Keratinocyte (primary cell): ENCODE data around the gene RNF144B. TPM values are rescaled to one million over a fixed set of nuclear protein-coding genes. Genes with fewer than 3 reads are reported as not detected.

ENCODE experiments used
- DNase-seq: peaks from one replicate; pipeline ENCODE4 v3.0.0-alpha.2; 2011; ENCODE audit warnings: low read depth, missing footprints, low spot score
- FAIRE-seq: peaks from 2 replicates; lab custom pipeline; 2011; peaks lifted over from hg19 to GRCh38; lab: Jason Lieb, UNC
- H2AFZ ChIP-seq: 2 replicates; pipeline ENCODE4 v1.6.0; 2012; ENCODE audit warnings: low read length, control low read depth, inconsistent platforms; ENCODE audit not compliant: control insufficient read depth
- H3K27ac ChIP-seq: 2 replicates; pipeline ENCODE4 v1.5.1; 2011; ENCODE audit warnings: low read length; ENCODE audit not compliant: control insufficient read depth, insufficient read depth
- H3K27me3 ChIP-seq: 3 replicates; pipeline ENCODE4 v1.6.0; 2011; ENCODE audit warnings: low read length; ENCODE audit not compliant: control insufficient read depth, insufficient read depth; ENCODE audit errors: extremely low read depth
- H3K36me3 ChIP-seq, 2 experiments: 2 replicates in 1 of 2; 3 replicates in 1 of 2; pipeline ENCODE4 v1.5.1; 2011; ENCODE audit warnings: low read length in 2 of 2, mild to moderate bottlenecking in 1 of 2; ENCODE audit not compliant: control insufficient read depth in 2 of 2, insufficient read depth in 2 of 2; ENCODE audit errors: extremely low read depth in 1 of 2
- H3K4me1 ChIP-seq: 3 replicates; pipeline ENCODE4 v1.5.1; 2011; ENCODE audit warnings: low read length; ENCODE audit not compliant: control insufficient read depth, insufficient read depth; ENCODE audit errors: extremely low read depth
- H3K4me2 ChIP-seq: 3 replicates; pipeline ENCODE4 v1.6.0; 2011; ENCODE audit warnings: low read depth, low read length; ENCODE audit not compliant: control insufficient read depth, insufficient read depth; ENCODE audit errors: extremely low read depth
- H3K4me3 ChIP-seq, 3 experiments: fragments of 200-600 bp in 1 of 3; sonication (generic) in 1 of 3; 2 replicates in 2 of 3; 3 replicates in 1 of 3; pipeline ENCODE4 v1.5.1; 2011 to 2016; ENCODE audit warnings: low read length in 3 of 3, mild to moderate bottlenecking in 3 of 3, control low read depth in 2 of 3, inconsistent platforms in 1 of 3, low read depth in 1 of 3, mixed read lengths in 1 of 3, mixed run types in 1 of 3, moderate library complexity in 1 of 3; ENCODE audit not compliant: control insufficient read depth in 2 of 3, insufficient read depth in 2 of 3; ENCODE audit errors: extremely low read depth in 1 of 3
- H3K79me2 ChIP-seq: 2 replicates; pipeline ENCODE4 v1.6.0; 2012; ENCODE audit warnings: low read length; ENCODE audit not compliant: control insufficient read depth, insufficient read depth
- H3K9ac ChIP-seq: 3 replicates; pipeline ENCODE4 v1.6.0; 2011; ENCODE audit warnings: low read length; ENCODE audit not compliant: control insufficient read depth, insufficient read depth; ENCODE audit errors: extremely low read depth
- H3K9me1 ChIP-seq: 3 replicates; pipeline ENCODE4 v1.6.0; 2011; ENCODE audit warnings: low read length; ENCODE audit not compliant: control insufficient read depth, insufficient read depth; ENCODE audit errors: extremely low read depth
- H3K9me3 ChIP-seq: 2 replicates; pipeline ENCODE4 v1.5.1; 2012; ENCODE audit warnings: low read depth, low read length; ENCODE audit not compliant: control insufficient read depth
- H4K20me1 ChIP-seq: 3 replicates; pipeline ENCODE4 v1.6.0; 2011; ENCODE audit warnings: low read length; ENCODE audit not compliant: control insufficient read depth, insufficient read depth; ENCODE audit errors: extremely low read depth
- EZH2 ChIP-seq: IDR thresholded peaks from one replicate; pipeline ENCODE4 v1.6.1; 2012; ENCODE audit warnings: inconsistent platforms, mild to moderate bottlenecking, low read length, moderate library complexity
- dilution Hi-C: fragments of 300-500 bp; cut with MboI; formaldehyde crosslinking; loops from one replicate; pipeline ENCODE4 v1.7.0; 2020; ENCODE audit warnings: low sequenced_read_pairs; ENCODE audit not compliant: extremely low pct_ligation_motif_present
- polyA plus RNA-seq, 5 experiments: library from polyadenylated mRNA; depleted of rRNA in 3 of 5; stranded (reverse) in 3 of 5; stranded (forward) in 1 of 5; unstranded in 1 of 5; fragments of >200 nt; gene quantifications; 1 replicate in 1 of 5; 2 replicates in 3 of 5; 3 replicates in 1 of 5; pipeline versions ENCODE4 v1.2.1 to v1.2.3, GENCODE V29; 2011 to 2012; ENCODE audit warnings: missing spikeins in 2 of 5, low read depth in 1 of 5, low replicate concordance in 1 of 5
- TF ChIP-seq, protein P1 (sequence below), 3 experiments: IDR thresholded peaks in 1 of 3; conservative IDR thresholded peaks in 1 of 3; optimal IDR thresholded peaks in 1 of 3; 2 replicates in 2 of 3; 3 replicates in 1 of 3; pipeline versions ENCODE3 to v1.5.1; 2011; ENCODE audit warnings: low read length in 3 of 3, mild to moderate bottlenecking in 3 of 3, moderate library complexity in 2 of 3, control low read depth in 1 of 3, inconsistent platforms in 1 of 3; ENCODE audit not compliant: insufficient read depth in 2 of 3; ENCODE audit errors: extremely low read depth in 1 of 3

RNF144B gene
- polyA plus RNA-seq, 1 donor (not counting 4 experiments of a cell fraction or from before 2014, with no cell fraction given), result 9.0 TPM

DNA sequence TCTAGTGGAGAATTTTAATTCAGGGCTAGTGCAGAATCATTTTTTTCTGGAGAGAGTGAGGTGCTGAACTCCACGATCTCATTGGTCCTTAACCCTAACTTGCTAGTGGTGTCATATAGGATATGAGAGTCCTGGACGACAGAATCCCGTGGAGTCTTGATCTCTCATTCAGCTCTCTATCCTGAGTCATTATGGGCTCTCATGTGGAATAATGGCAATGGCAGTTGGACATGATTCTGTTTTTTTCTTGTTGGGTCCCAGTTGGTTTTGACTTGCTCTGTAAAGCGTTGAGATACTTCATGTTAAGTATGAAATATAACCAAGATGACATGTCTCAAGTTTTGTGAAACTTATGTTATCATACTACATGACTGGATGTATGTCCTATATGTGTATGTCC is 6.3 kb upstream of the RNF144B start:
- no peak overlapping the region for H3K27ac ChIP-seq
- DNase-seq (no peak), FAIRE-seq (no peak)
- no peaks in the 10 kb centered on the region for H4K20me1 ChIP-seq
- TF ChIP-seq, protein P1, sequence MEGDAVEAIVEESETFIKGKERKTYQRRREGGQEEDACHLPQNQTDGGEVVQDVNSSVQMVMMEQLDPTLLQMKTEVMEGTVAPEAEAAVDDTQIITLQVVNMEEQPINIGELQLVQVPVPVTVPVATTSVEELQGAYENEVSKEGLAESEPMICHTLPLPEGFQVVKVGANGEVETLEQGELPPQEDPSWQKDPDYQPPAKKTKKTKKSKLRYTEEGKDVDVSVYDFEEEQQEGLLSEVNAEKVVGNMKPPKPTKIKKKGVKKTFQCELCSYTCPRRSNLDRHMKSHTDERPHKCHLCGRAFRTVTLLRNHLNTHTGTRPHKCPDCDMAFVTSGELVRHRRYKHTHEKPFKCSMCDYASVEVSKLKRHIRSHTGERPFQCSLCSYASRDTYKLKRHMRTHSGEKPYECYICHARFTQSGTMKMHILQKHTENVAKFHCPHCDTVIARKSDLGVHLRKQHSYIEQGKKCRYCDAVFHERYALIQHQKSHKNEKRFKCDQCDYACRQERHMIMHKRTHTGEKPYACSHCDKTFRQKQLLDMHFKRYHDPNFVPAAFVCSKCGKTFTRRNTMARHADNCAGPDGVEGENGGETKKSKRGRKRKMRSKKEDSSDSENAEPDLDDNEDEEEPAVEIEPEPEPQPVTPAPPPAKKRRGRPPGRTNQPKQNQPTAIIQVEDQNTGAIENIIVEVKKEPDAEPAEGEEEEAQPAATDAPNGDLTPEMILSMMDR (optimal IDR thresholded peaks at IDR 0.05 in 1 of 3, IDR thresholded peaks at IDR 0.05 in 1 of 3, conservative IDR thresholded peaks at IDR 0.05 in 1 of 3; ENCODE audit: extremely low read depth in 1 of 3, insufficient read depth in 2 of 3, low read length in 3 of 3), result no peak
- no peak for TF ChIP-seq EZH2
- H3K4me2 ChIP-seq, result no peak overlapping the region
- H3K9ac ChIP-seq, result no peak overlapping the region
- H3K9me1 ChIP-seq, result no peaks in the 10 kb centered on the region
- no peaks in the 10 kb centered on the region for H3K9me3 ChIP-seq
- H2AFZ ChIP-seq, result no peak overlapping the region
- dilution Hi-C loops, result no loop called here
- peaks cover 16% of the 10 kb centered on the region for H3K4me1 ChIP-seq
- H3K27me3 ChIP-seq, result no peaks in the 10 kb centered on the region
- H3K36me3 ChIP-seq, result no peaks in the 10 kb centered on the region
- no peaks in the 10 kb centered on the region for H3K79me2 ChIP-seq
- H3K4me3 ChIP-seq, result no peak overlapping the region

GRCh38 chr6:18383441-18383840 is 3.7 kb upstream of the RNF144B start:
- no peak overlapping the region for H2AFZ ChIP-seq
- no peak for FAIRE-seq

More at GRCh38 chr6:18383441-18383840, 3.7 kb upstream of the RNF144B start:
- Histone ChIP-seq H3K4me1 (peaks cover 26% of the 10 kb centered on the region), H3K9me1 (no peaks in the 10 kb centered on the region), H3K36me3 (no peaks in the 10 kb centered on the region), H3K4me3 (no peak overlapping the region), H3K9me3 (no peaks in the 10 kb centered on the region), H3K9ac (no peak overlapping the region), H3K27ac (no peak overlapping the region), H3K27me3 (no peaks in the 10 kb centered on the region), H3K79me2 (peaks cover 5% of the 10 kb centered on the region), H3K4me2 (no peak overlapping the region), H4K20me1 (no peaks in the 10 kb centered on the region)
- dilution Hi-C loops, result no loop called here
- no peak for DNase-seq
- TF ChIP-seq, protein P1 (optimal IDR thresholded peaks at IDR 0.05 in 1 of 3, IDR thresholded peaks at IDR 0.05 in 1 of 3, conservative IDR thresholded peaks at IDR 0.05 in 1 of 3; ENCODE audit: extremely low read depth in 1 of 3, insufficient read depth in 2 of 3, low read length in 3 of 3), result no peak
- no peak for TF ChIP-seq EZH2
